ENCODE results near the gene PNPLA2.

The PNPLA2 gene

DNA sequence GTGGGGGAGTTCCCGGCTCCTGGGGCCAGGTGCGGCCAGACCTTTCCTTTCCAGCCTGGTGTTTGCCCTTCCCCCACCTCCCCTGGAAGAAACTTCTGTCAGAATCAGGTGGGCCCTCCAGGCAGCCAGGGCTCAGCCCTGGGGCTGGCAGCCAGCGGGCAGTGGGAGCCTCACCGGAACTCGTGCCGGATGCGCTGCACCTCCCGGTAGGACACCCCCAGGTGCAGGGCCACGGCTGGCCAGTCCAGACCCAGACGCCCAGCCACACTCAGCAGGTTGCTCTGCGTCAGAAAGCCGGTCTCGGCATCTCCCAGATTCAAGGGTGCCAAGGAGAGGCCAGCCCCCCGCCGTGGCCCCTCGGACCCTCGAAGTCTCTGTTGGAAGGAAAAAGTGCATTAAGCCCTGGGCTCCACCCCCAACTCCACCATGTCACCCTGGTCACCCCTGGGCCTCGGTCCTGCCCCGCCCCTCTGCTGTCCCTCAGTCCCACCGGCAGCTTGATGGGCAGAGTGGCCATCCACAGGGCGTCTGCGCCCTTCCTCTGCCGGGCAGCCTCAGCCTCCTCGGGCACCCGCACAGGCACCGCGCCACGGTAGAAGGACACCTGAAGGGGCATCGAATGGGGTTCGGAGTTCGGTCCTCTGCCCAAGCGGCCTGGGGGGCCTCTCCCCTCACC is 18.9 kb upstream of the PNPLA2 start:
- DNase-seq, result no peak

GRCh38 chr11:800473-800872 is 18.2 kb upstream of the PNPLA2 start:
- no peak for DNase-seq

DNA sequence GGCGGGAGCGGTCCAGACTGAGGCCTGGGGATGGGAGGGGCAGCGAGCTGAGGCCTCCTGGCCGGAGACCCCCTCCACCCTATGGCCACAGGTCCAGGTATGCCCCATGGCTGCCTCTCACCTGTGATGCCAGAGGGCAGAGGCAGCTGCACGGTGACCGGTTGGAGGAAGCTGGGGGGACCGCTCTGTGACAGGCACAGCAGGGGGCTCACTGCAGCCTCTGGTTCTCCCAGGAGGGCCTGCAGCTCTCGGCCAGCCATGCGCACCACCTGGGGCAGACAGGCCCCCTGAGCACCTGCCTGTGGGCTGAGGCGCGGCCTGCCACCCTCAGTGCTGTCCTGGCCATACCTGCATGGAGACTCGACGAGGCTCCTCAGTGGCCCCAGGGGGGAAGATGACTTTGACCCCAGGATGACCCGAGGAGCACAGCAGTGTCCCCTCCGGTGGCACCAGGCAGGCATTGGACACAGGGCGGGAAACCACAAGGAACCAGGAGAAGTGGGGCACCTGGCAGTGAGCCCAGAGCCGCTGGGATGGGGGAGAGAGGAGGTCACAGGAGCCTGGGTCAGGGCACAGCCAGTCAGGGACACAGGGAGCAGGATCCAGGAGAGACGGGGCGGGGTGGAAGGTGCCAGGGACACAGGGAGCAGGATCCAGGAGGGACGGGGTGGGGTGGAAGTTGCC is 17.5 kb upstream of the PNPLA2 start:
- no peak for DNase-seq

DNA sequence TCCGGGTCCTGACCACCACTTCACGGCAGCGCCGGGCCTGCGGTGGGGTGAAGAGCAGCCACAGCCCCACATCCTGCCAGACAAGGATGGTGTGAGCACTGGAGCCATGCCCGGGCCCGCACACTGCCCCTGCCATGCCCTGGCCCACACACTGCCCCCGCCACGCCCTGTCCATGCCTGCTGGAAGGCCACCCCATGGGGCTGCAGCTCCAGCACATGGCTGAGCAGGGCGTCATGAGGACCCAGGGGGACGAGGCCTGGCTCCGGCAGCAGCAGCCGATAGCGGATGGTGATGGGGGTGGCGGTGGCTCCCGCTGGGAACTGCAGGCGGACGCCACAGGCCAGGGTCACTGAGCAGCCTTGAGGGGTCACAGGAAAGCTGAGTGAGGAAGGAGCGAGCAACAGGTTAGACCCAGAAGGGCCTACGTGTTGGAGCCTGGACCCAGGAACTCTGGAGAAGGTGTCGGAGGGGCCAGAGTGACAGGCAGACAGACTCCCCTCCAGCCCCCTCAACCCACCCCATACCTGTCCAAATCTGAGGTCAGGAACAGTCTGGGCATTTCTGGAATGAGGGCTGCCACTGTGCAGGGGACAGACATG is 16.6 kb upstream of the PNPLA2 start:
- no peak for DNase-seq

- no peak for DNase-seq
Measured at GRCh38 chr11:802693-803466, 15.8 kb upstream of the PNPLA2 start.

- no peak for DNase-seq
Measured at GRCh38 chr11:803467-803742, 15.3 kb upstream of the PNPLA2 start.

- DNase-seq, result no peak
Measured at GRCh38 chr11:803770-804598, 14.7 kb upstream of the PNPLA2 start.

DNA sequence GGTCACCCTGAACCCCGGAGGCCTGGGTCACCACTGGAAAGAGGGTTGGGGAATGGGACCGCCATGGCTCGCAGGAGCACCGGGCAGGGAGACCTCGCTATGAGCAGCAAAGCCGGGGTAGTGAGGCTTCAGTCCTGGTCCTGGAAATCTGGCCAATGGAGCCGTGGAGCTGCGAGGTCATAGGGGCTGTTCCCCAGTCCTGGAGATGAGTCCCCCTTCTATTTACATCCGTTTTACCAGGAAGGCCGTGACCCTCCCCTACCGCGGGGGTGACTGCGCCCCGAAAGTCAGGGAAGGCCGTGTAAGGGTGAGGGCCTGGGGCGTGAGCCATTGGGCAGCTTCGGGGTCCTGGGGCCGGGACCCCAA is 14.1 kb upstream of the PNPLA2 start:
- no peak for DNase-seq

DNA sequence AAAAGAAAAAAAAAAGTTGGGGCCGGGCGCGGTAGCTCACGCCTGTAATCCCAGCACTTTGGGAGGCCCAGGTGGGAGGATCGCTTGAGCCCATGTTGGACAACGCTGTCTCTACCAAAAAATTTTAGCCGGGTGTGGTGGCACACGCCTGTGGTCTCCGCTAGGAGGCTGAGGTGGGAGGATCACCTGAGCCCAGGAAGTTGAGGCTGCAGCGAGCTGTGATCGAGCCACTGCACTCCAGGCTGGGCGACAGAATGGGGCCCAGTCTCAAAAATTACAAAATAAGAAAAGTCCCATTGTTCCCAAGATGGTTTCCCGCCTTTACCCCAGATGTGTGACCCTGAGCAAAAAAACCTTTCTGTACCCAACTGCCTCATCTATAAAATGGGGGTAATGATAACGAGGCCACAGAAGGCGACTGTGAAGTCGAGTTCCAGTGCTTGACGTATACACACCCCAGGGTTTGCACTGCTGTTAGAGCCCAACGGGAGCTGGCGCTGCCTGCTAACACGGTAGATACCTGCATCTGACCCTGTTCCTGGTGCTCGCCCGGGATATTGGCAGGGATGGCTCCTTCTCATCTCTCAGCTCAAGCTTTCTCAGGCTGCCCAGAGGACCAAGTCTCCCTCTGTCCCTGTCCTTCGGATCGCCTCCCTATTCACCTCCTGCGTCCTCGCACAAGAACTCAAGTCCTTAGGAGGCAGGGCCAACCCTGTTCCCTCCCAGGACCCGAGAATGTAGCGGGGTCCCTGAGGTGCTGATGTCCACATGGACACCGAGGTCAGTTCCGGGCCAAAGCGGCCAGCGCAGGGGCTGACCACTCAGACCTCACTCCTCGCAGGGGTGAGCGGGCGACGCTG is 10.1 kb upstream of the PNPLA2 start:
- no peak for DNase-seq

GRCh38 chr11:809287-810039 is 9.3 kb upstream of the PNPLA2 start, which contains the start of gene RPLP2:
Gene RPLP2 (plus strand): TSS chr11:809967. CDS start chr11:810235, 268 bp downstream.
- DNase-seq, result peak; percentile 98

- DNase-seq, result no peak
Measured at GRCh38 chr11:810040-810567, 8.6 kb upstream of the PNPLA2 start.

- DNase-seq, result no peak
Measured at GRCh38 chr11:811446-812245, 7.1 kb upstream of the PNPLA2 start.

DNA sequence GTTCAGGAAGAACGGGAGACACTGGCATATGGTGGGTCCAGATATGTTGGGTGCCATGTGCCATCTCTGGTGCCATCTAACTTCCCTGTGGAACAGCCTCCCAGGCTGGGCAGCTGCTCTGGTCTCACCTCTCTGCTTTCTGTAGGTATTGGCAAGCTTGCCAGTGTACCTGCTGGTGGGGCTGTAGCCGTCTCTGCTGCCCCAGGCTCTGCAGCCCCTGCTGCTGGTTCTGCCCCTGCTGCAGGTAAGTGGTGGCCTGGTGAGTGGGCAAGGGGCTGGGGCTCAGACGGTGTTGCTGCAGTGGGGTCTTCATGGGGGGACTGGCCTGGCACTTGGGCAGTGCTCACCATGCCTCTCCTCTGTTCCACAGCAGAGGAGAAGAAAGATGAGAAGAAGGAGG is 6.3 kb upstream of the PNPLA2 start:
- no peak for DNase-seq

GRCh38 chr11:813072-813455 is 5.7 kb upstream of the PNPLA2 start:
- no peak for DNase-seq

- no peak for DNase-seq
Measured at GRCh38 chr11:813456-814096, 5.1 kb upstream of the PNPLA2 start.

- no peak for DNase-seq
Measured at GRCh38 chr11:815675-816432, 2.9 kb upstream of the PNPLA2 start.

DNA sequence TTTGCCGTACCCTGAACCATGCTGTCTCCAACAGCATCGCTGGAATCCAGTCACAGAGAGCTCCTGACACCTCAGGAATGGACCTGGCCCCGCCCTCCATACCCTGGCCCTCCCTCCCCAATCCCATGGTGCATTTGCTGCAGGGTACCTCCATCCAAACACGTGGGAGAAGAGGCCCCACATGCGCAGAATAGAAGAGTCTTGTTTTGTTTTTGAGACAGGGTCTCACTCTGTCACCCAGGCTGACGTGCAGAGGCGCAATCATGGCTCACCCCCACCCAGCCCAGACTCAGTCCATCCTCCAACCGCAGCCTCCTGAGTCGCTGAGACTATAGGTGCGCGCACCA is 2.3 kb upstream of the PNPLA2 start:
- no peak for DNase-seq

DNA sequence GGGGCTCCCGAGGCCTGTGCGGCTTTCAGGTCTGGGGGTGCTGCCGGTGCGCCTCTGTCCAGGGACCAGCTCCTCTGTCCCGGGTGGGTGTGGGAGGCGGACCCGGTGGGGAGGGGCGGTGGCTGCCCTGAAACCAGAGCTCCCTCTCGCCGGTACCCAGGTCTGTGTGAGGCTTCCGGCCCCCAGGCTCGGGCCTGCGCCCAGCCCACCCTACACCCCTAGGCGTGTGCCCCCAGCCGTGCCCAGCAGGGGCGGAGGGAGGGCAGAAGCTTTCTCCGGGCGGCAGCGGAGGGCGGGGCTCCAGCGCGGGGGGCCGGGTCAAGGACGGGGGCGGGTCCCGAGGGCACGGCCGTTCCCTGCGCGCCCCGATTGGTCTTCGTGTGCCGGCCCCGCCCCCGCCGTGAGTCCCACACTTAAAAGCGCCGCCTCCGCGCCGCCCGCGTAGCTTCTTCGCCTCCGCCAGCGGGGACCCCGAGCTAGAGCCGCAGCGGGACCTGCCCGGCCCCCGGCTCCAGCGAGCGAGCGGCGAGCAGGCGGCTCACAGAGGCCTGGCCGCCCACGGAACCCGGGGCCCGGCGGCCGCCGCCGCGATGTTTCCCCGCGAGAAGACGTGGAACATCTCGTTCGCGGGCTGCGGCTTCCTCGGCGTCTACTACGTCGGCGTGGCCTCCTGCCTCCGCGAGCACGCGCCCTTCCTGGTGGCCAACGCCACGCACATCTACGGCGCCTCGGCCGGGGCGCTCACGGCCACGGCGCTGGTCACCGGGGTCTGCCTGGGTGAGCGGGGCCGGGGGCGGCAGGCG is 616 bp downstream of the PNPLA2 start:
- peak; percentile 86 for DNase-seq

Measured in activated CD4-positive, alpha-beta T cell treated with anti-CD3 and anti-CD28 coated beads for 1 hour (primary cell).